K562 (cell line): ENCODE measurements around the gene DYNC2I2. TPM values are rescaled to one million over a fixed set of nuclear protein-coding genes. Genes with fewer than 3 reads are reported as not detected.

ENCODE experiments used
- ATAC-seq: fragments of 200-7000 bp; cut with Tn5 transposase; 3 replicates; pipeline ENCODE4 v1.9.1; 2020; ENCODE audit warnings: moderate library complexity
- BruUV-seq: library from RNA; stranded (reverse); fragments of 400-500 nt; replicated peaks from 2 replicates; lab custom pipeline; 2021; lab: Mats Ljungman, UMichigan
- CTCF ChIA-PET: fragments of 300-600 bp; formaldehyde crosslinking; extraction: SDS; loops from one replicate; lab custom pipeline; 2021; ENCODE audit warnings: low intra/inter-chr PET ratio; lab: Yijun Ruan, JAX
- POLR2A ChIA-PET: fragments of 300-600, 350-650 bp; sonication (Branson Sonifier 250); formaldehyde crosslinking; extraction: SDS; loops from one replicate; lab custom pipeline; 2021; ENCODE audit warnings: antibody characterized with exemption, inconsistent platforms; lab: Yijun Ruan, JAX
- DNase-seq, 4 experiments: peaks; one replicate each; pipeline versions ENCODE4 v3.0.0 to v3.0.0-alpha.2; 2011 to 2018; ENCODE audit warnings: low spot score in 3 of 4, mixed read lengths in 3 of 4; ENCODE audit errors: extremely low read depth in 1 of 4
- FAIRE-seq: peaks from 2 replicates; lab custom pipeline; 2011; peaks lifted over from hg19 to GRCh38; lab: Jason Lieb, UNC
- H2AFZ ChIP-seq: 2 replicates; pipeline ENCODE4 v1.6.0; 2011; ENCODE audit warnings: low read depth, low read length, control low read depth, inconsistent platforms
- H3K27ac ChIP-seq: fragments of 200-600 bp; 3 replicates; pipeline ENCODE4 v1.8.0; 2011; ENCODE audit warnings: low read depth, mild to moderate bottlenecking, control low read depth, inconsistent platforms, low read length, moderate library complexity, mixed read lengths; ENCODE audit errors: extremely low read depth
- H3K27me3 ChIP-seq, 2 experiments: fragments of 300-600 bp in 1 of 2; 2 replicates in 1 of 2; 3 replicates in 1 of 2; pipeline versions ENCODE4 v1.6.0 to v1.8.0; 2011; ENCODE audit warnings: inconsistent platforms in 2 of 2, low read length in 2 of 2, mild to moderate bottlenecking in 1 of 2, mixed read lengths in 1 of 2, moderate library complexity in 1 of 2; ENCODE audit not compliant: control insufficient read depth in 2 of 2, insufficient read depth in 2 of 2
- H3K36me3 ChIP-seq: fragments of 300-600 bp; 3 replicates; pipeline ENCODE4 v1.8.0; 2011; ENCODE audit warnings: mild to moderate bottlenecking, low read length, inconsistent platforms; ENCODE audit not compliant: control insufficient read depth, insufficient read depth
- H3K4me1 ChIP-seq, 2 experiments: fragments of 200-600 bp in 1 of 2; replicated peaks in 1 of 2; 2 replicates in 1 of 2; 3 replicates in 1 of 2; pipeline versions ENCODE4 v1.5.1 to v1.8.0; 2011; ENCODE audit warnings: inconsistent platforms in 2 of 2, low read length in 2 of 2, mild to moderate bottlenecking in 1 of 2, mixed read lengths in 1 of 2, moderate library complexity in 1 of 2; ENCODE audit not compliant: control insufficient read depth in 2 of 2, insufficient read depth in 2 of 2
- H3K4me2 ChIP-seq: 2 replicates; pipeline ENCODE4 v1.6.1; 2011; ENCODE audit warnings: low read length, control low read depth, inconsistent platforms, mixed read lengths; ENCODE audit not compliant: insufficient read depth
- H3K4me3 ChIP-seq: fragments of 200-600 bp; sonication (generic), shearing (Covaris generic); 2 replicates; pipeline ENCODE4 v1.5.1; 2016; ENCODE audit warnings: control low read depth, inconsistent platforms
- H3K79me2 ChIP-seq: fragments of 200-600 bp; 3 replicates; pipeline ENCODE4 v1.8.0; 2011; ENCODE audit warnings: low read length, inconsistent platforms; ENCODE audit not compliant: control insufficient read depth, insufficient read depth
- H3K9ac ChIP-seq, 2 experiments: 2 replicates each; pipeline versions ENCODE4 v1.6.0 to v1.6.1; 2011; ENCODE audit warnings: low read depth in 2 of 2, low read length in 2 of 2, control low read depth in 1 of 2, inconsistent platforms in 1 of 2, mild to moderate bottlenecking in 1 of 2, mixed read lengths in 1 of 2; ENCODE audit not compliant: insufficient read depth in 1 of 2
- H3K9me1 ChIP-seq: one replicate; pipeline ENCODE4 v1.6.0; 2011; ENCODE audit warnings: inconsistent platforms, mild to moderate bottlenecking, low read length, moderate library complexity; ENCODE audit not compliant: control insufficient read depth, insufficient read depth
- H3K9me3 ChIP-seq: replicated peaks from 2 replicates; pipeline ENCODE4 v1.5.1; 2011; ENCODE audit warnings: low read depth, low read length, inconsistent platforms; ENCODE audit not compliant: control insufficient read depth, insufficient read depth
- H4K20me1 ChIP-seq: replicated peaks from 2 replicates; pipeline ENCODE4 v1.6.1; 2011; ENCODE audit warnings: low read length, inconsistent platforms, mixed read lengths; ENCODE audit not compliant: control insufficient read depth, insufficient read depth
- E2F3 ChIP-seq: fragments of 250-450 bp; sonication (Bioruptor Pico); IDR thresholded peaks from 2 replicates; pipeline ENCODE4 v1.4.0; 2020; ENCODE audit warnings: mild to moderate bottlenecking
- MAZ ChIP-seq, 2 experiments: fragments of 450-650 bp in 1 of 2; sonication (generic) in 1 of 2; formaldehyde crosslinking; IDR thresholded peaks in 1 of 2; conservative IDR thresholded peaks in 1 of 2; 2 replicates each; pipeline versions ENCODE4 v1.4.0 to v1.5.0; 2020; ENCODE audit warnings: mild to moderate bottlenecking in 1 of 2, missing genetic modification reagents in 1 of 2
- MED1 ChIP-seq: sonication (generic); formaldehyde crosslinking; IDR thresholded peaks from 2 replicates; pipeline ENCODE4 v1.8.1; 2023; ENCODE audit warnings: missing genetic modification reagents, borderline replicate concordance
- MTF1 ChIP-seq: fragments of 250-450 bp; sonication (Bioruptor Pico); IDR thresholded peaks from 2 replicates; pipeline ENCODE4 v1.9.0; 2021; ENCODE audit warnings: moderate library complexity, mild to moderate bottlenecking, inconsistent platforms, borderline replicate concordance
- PHB2 ChIP-seq: fragments of 450-650 bp; IDR thresholded peaks from 2 replicates; pipeline ENCODE4 v1.6.1; 2017; ENCODE audit warnings: low read depth
- SREBF1 ChIP-seq: fragments of 150-350 bp; IDR thresholded peaks from 2 replicates; pipeline ENCODE4 v1.6.1; 2014; ENCODE audit warnings: antibody characterized with exemption, low read depth, low read length, borderline replicate concordance
- SREBF2 ChIP-seq: sonication (generic); formaldehyde crosslinking; IDR thresholded peaks from 2 replicates; pipeline ENCODE4 v1.4.0; 2020; ENCODE audit warnings: mild to moderate bottlenecking, missing genetic modification reagents
- ZNF324 ChIP-seq: fragments of 250-450 bp; sonication (Bioruptor Pico); IDR thresholded peaks from 2 replicates; pipeline ENCODE4 v1.4.0; 2020; ENCODE audit warnings: mild to moderate bottlenecking
- WGBS: fragments of 100-300 bp; shearing (Covaris generic); methylation state at CpG from one replicate; pipeline ENCODE4 v1.1.6; 2016; ENCODE audit warnings: low coverage, mixed read lengths; ENCODE audit not compliant: insufficient coverage; ENCODE audit errors: missing lambda C conversion rate; 5-methylcytosine and 5-hydroxymethylcytosine counted together
- in situ Hi-C: fragments of 300-500 bp; cut with MboI; formaldehyde crosslinking; loops from 4 replicates; pipeline ENCODE4 v1.15.0; 2018; ENCODE audit warnings: inconsistent platforms, mixed read lengths
- intact Hi-C: fragments of 100-400 bp; cut with micrococcal nuclease; formaldehyde crosslinking; loops from 2 replicates; pipeline ENCODE4 v1.14.2; 2022
- polyA plus RNA-seq, 8 experiments: library from polyadenylated mRNA; depleted of rRNA in 4 of 8; stranded (reverse) in 5 of 8; unstranded in 3 of 8; fragments of >200 nt; fragmentation: Nextera tagmentation in 2 of 8; fragmentation: Illumina TruSeq in 1 of 8; extraction: Ambion mirVana in 2 of 8; extraction: Trizol in 1 of 8; gene quantifications; 2 replicates each; pipeline versions ENCODE4 v1.2.1 to v1.2.3, GENCODE V29; 2011 to 2014; ENCODE audit warnings: inconsistent platforms in 1 of 8, missing spikeins in 1 of 8
- total RNA-seq, 7 experiments: library from RNA; depleted of rRNA in 6 of 7; stranded (reverse); fragments of >200 nt in 6 of 7; fragmentation: Illumina TruSeq in 2 of 7; extraction: Trizol in 2 of 7; gene quantifications; 2 replicates each; pipeline versions ENCODE4 v1.2.1 to v1.2.3, GENCODE V29; 2011 to 2021; ENCODE audit warnings: low replicate concordance in 1 of 7
- TF ChIP-seq, protein P1 (sequence below): sonication (generic); formaldehyde crosslinking; IDR thresholded peaks from 2 replicates; pipeline ENCODE4 v1.8.1; 2023; ENCODE audit warnings: mild to moderate bottlenecking, missing genetic modification reagents
- TF ChIP-seq, protein P2 (sequence below): sonication (generic); formaldehyde crosslinking; IDR thresholded peaks from 2 replicates; pipeline ENCODE4 v1.8.0; 2023; ENCODE audit warnings: mild to moderate bottlenecking, missing genetic modification reagents
- TF ChIP-seq, protein P3 (sequence below): sonication (generic); formaldehyde crosslinking; IDR thresholded peaks from 2 replicates; pipeline ENCODE4 v1.8.1; 2023; ENCODE audit warnings: mild to moderate bottlenecking, missing genetic modification reagents

DYNC2I2 gene
- total and polyA plus RNA-seq, 9 of the 15 experiments (the other 6 are each of a cell fraction or from before 2014, with no cell fraction given), result 1.5 to 249 (median 70.0) TPM

DNA sequence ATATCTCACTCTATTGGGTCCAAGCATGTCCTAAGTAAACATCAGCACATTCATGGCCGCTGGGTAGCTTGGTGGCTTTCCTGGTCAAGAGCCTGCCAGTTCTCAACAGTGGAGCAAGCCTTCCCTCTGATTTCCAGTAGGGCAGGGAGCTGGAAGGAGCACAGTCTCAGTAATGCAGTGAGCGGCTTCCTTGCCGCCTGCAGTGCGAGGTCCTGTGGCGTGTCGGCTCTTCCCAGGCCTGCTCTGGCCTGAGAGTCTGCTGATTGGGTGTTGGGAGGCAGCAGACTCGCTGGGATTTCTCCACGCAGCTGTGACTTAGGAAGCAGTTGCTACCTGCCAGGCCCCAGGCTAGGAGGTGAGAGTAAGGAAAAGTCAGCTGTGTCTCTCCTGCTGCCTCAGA is 53.0 kb downstream of the DYNC2I2 start (continued):
- TF ChIP-seq, protein P1, sequence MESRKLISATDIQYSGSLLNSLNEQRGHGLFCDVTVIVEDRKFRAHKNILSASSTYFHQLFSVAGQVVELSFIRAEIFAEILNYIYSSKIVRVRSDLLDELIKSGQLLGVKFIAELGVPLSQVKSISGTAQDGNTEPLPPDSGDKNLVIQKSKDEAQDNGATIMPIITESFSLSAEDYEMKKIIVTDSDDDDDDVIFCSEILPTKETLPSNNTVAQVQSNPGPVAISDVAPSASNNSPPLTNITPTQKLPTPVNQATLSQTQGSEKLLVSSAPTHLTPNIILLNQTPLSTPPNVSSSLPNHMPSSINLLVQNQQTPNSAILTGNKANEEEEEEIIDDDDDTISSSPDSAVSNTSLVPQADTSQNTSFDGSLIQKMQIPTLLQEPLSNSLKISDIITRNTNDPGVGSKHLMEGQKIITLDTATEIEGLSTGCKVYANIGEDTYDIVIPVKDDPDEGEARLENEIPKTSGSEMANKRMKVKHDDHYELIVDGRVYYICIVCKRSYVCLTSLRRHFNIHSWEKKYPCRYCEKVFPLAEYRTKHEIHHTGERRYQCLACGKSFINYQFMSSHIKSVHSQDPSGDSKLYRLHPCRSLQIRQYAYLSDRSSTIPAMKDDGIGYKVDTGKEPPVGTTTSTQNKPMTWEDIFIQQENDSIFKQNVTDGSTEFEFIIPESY, result peak; percentile 50; the same call in 1 of the 2 replicates
- TF ChIP-seq, all 486 proteins: peak for 1

DNA sequence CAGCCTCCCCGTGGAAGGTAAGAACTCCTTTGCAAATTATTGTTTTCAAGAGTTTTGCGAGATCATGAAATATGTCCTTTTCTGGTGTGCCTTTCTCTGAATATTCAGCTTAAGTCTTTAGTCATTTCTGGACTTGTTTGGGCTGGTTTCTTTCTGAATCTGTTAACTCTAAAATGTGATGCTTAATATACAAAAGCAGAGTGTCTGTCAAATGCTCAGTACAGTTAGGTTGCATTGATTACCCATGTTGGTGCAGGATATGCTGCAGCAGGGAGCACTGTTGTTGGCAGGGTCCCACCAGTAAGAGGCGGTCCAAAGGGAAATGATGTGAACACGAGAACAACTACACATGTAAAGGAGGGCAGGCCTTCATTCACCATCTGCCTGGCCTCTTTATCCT is 56.5 kb downstream of the DYNC2I2 start:
- in situ Hi-C loops, result no loop called here
- no peak for DNase-seq
- Histone ChIP-seq H4K20me1 (no peaks in the 10 kb centered on the region), H3K9me1 (no peaks in the 10 kb centered on the region), H3K36me3 (no peaks in the 10 kb centered on the region), H3K4me3 (no peak overlapping the region), H3K79me2 (no peaks in the 10 kb centered on the region), H3K9ac (no peak overlapping the region), H3K27ac (no peak overlapping the region), H3K27me3 (no peaks in the 10 kb centered on the region), H2AFZ (no peak overlapping the region), H3K4me1 (peaks cover 0 to 3% of the 10 kb centered on the region in 2 experiments; a peak in 1 of 5 replicates), H3K9me3 (no peaks in the 10 kb centered on the region), H3K4me2 (no peak overlapping the region)
- WGBS, result 42% methylated on average over 4 of the region's 4 CpGs
- ATAC-seq, result no peak
- FAIRE-seq, result no peak
- no TSS peak for BruUV-seq
- POLR2A ChIA-PET, result interaction anchor here (2.6 kb wide), 1 partner anchor 10 kb away, joined by 10 read pairs; no protein-coding TSS in a partner anchor
- CTCF ChIA-PET, result no interaction called here
- intact Hi-C loops, result no loop called here
- TF ChIP-seq, protein P2, sequence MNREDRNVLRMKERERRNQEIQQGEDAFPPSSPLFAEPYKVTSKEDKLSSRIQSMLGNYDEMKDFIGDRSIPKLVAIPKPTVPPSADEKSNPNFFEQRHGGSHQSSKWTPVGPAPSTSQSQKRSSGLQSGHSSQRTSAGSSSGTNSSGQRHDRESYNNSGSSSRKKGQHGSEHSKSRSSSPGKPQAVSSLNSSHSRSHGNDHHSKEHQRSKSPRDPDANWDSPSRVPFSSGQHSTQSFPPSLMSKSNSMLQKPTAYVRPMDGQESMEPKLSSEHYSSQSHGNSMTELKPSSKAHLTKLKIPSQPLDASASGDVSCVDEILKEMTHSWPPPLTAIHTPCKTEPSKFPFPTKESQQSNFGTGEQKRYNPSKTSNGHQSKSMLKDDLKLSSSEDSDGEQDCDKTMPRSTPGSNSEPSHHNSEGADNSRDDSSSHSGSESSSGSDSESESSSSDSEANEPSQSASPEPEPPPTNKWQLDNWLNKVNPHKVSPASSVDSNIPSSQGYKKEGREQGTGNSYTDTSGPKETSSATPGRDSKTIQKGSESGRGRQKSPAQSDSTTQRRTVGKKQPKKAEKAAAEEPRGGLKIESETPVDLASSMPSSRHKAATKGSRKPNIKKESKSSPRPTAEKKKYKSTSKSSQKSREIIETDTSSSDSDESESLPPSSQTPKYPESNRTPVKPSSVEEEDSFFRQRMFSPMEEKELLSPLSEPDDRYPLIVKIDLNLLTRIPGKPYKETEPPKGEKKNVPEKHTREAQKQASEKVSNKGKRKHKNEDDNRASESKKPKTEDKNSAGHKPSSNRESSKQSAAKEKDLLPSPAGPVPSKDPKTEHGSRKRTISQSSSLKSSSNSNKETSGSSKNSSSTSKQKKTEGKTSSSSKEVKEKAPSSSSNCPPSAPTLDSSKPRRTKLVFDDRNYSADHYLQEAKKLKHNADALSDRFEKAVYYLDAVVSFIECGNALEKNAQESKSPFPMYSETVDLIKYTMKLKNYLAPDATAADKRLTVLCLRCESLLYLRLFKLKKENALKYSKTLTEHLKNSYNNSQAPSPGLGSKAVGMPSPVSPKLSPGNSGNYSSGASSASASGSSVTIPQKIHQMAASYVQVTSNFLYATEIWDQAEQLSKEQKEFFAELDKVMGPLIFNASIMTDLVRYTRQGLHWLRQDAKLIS (CRISPR knock-in tag), result no peak
- no peak for TF ChIP-seq MTF1
- no peak for TF ChIP-seq SREBF1
- TF ChIP-seq PHB2, result no peak
- TF ChIP-seq SREBF2 (CRISPR knock-in tag), result no peak
- TF ChIP-seq MED1 (CRISPR knock-in tag), result no peak
- TF ChIP-seq, protein P3, sequence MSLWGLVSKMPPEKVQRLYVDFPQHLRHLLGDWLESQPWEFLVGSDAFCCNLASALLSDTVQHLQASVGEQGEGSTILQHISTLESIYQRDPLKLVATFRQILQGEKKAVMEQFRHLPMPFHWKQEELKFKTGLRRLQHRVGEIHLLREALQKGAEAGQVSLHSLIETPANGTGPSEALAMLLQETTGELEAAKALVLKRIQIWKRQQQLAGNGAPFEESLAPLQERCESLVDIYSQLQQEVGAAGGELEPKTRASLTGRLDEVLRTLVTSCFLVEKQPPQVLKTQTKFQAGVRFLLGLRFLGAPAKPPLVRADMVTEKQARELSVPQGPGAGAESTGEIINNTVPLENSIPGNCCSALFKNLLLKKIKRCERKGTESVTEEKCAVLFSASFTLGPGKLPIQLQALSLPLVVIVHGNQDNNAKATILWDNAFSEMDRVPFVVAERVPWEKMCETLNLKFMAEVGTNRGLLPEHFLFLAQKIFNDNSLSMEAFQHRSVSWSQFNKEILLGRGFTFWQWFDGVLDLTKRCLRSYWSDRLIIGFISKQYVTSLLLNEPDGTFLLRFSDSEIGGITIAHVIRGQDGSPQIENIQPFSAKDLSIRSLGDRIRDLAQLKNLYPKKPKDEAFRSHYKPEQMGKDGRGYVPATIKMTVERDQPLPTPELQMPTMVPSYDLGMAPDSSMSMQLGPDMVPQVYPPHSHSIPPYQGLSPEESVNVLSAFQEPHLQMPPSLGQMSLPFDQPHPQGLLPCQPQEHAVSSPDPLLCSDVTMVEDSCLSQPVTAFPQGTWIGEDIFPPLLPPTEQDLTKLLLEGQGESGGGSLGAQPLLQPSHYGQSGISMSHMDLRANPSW (CRISPR knock-in tag), result no peak
- TF ChIP-seq ZNF324, result no peak
- TF ChIP-seq MAZ (CRISPR knock-in tag; conservative IDR thresholded peaks at IDR 0.05 in 1 of 2, IDR thresholded peaks at IDR 0.05 in 1 of 2), result no peak
- TF ChIP-seq E2F3 (CRISPR knock-in tag), result no peak
